Activated CD4-positive, alpha-beta T cell treated with anti-CD3 and anti-CD28 coated beads for 1 hour (primary cell): ENCODE measurements around the gene HSFX2.
"Not testable (repeated sequence)": the region's sequence is repeated elsewhere in the genome, so short reads cannot be mapped to it uniquely, and the experiment has no call there.

Experiments used
- DNase-seq: peaks from one replicate; pipeline ENCODE4 v3.0.0-alpha.2; 2020

The HSFX2 gene

GRCh38 chrX:149595214-149595613, at the start of gene HSFX2:
Gene HSFX2, minus strand, starts transcription at chrX:149595314. Its CDS starts 614 bp downstream, at chrX:149594700.
- DNase-seq: not testable (repeated sequence)

- no peak for DNase-seq
Observed at GRCh38 chrX:149643496-149643895, 48.4 kb upstream of the HSFX2 start.

- DNase-seq: no peak
Observed at GRCh38 chrX:149641835-149642234, 46.7 kb upstream of the HSFX2 start.

- no peak for DNase-seq
Observed at GRCh38 chrX:149641432-149641831, 46.3 kb upstream of the HSFX2 start.

GRCh38 chrX:149639568-149639967, 44.5 kb upstream of the HSFX2 start:
- no peak for DNase-seq

- no peak for DNase-seq
Observed at GRCh38 chrX:149638860-149639259, 43.7 kb upstream of the HSFX2 start.

- no peak for DNase-seq
Observed at GRCh38 chrX:149633511-149633910, 38.4 kb upstream of the HSFX2 start.

GRCh38 chrX:149631234-149632165, 36.4 kb upstream of the HSFX2 start, which contains the start of gene TMEM185A:
Gene TMEM185A, minus strand, starts transcription at chrX:149631792. Its CDS starts 212 bp downstream, at chrX:149631580.
- peak; percentile 50 for DNase-seq

GRCh38 chrX:149630681-149631233, 35.6 kb upstream of the HSFX2 start:
- no peak for DNase-seq

- DNase-seq: no peak
Observed at GRCh38 chrX:149629730-149630387, 34.7 kb upstream of the HSFX2 start.

GRCh38 chrX:149628768-149629167, 33.7 kb upstream of the HSFX2 start:
- DNase-seq: no peak

GRCh38 chrX:149628280-149628679, 33.2 kb upstream of the HSFX2 start:
- no peak for DNase-seq

GRCh38 chrX:149626829-149627228, 31.7 kb upstream of the HSFX2 start:
- DNase-seq: not testable (repeated sequence)

- not testable (repeated sequence) for DNase-seq
Observed at GRCh38 chrX:149619662-149620061, 24.5 kb upstream of the HSFX2 start.

- no peak for DNase-seq
Observed at GRCh38 chrX:149618871-149619270, 23.8 kb upstream of the HSFX2 start.

GRCh38 chrX:149611623-149612175, 16.6 kb upstream of the HSFX2 start:
- DNase-seq: no peak

- no peak for DNase-seq
Observed at GRCh38 chrX:149610511-149610910, 15.4 kb upstream of the HSFX2 start.

- no peak for DNase-seq
Observed at GRCh38 chrX:149607699-149608098, 12.6 kb upstream of the HSFX2 start.

GRCh38 chrX:149605248-149605885, 10.3 kb upstream of the HSFX2 start:
- DNase-seq: not testable (repeated sequence)

- DNase-seq: not testable (repeated sequence)
Observed at GRCh38 chrX:149598603-149599002, 3.5 kb upstream of the HSFX2 start.

GRCh38 chrX:149595943-149596342, 829 bp upstream of the HSFX2 start:
- DNase-seq: not testable (repeated sequence)

GRCh38 chrX:149590993-149591392, 4.1 kb downstream of the HSFX2 start:
- not testable (repeated sequence) for DNase-seq

GRCh38 chrX:149587359-149587758, 7.8 kb downstream of the HSFX2 start, which contains the start of gene MAGEA9B:
Gene MAGEA9B, minus strand, starts transcription at chrX:149587459. Its CDS starts 4,280 bp downstream, at chrX:149583179.
- not testable (repeated sequence) for DNase-seq
